Left ventricle myocardium inferior (tissue), 1 donor: ENCODE results near the gene PLPP7. TPM values are rescaled to one million over a fixed set of nuclear protein-coding genes. Genes with fewer than 3 reads are reported as not detected.
A peak's percentile ranks its signal among the peaks of the same experiment; 100 is the strongest.
"Not testable (repeated sequence)": the region's sequence is repeated elsewhere in the genome, so short reads cannot be mapped to it uniquely, and the experiment has no call there.

Experiments
- DNase-seq: peaks from one replicate; pipeline ENCODE4 v3.0.0-alpha.2; 2020
- H3K27ac ChIP-seq: fragments of 200-600 bp; replicated peaks from 2 replicates; pipeline ENCODE4 v1.8.0; 2021
- H3K27me3 ChIP-seq: fragments of 200-600 bp; 2 replicates; pipeline ENCODE4 v1.8.0; 2021; ENCODE audit warnings: low read depth
- H3K36me3 ChIP-seq: fragments of 200-600 bp; 2 replicates; pipeline ENCODE4 v1.8.0; 2021
- H3K4me1 ChIP-seq: fragments of 200-600 bp; 2 replicates; pipeline ENCODE4 v1.8.0; 2021
- H3K4me3 ChIP-seq: fragments of 200-600 bp; 2 replicates; pipeline ENCODE4 v1.8.0; 2021; ENCODE audit warnings: mild to moderate bottlenecking, moderate library complexity
- H3K9me3 ChIP-seq: fragments of 200-600 bp; replicated peaks from 2 replicates; pipeline ENCODE4 v1.8.0; 2021
- intact Hi-C: fragments of 100-400 bp; cut with micrococcal nuclease; formaldehyde crosslinking; loops from one replicate; pipeline ENCODE4 v1.11.0; 2022
- total RNA-seq: library from RNA; stranded (reverse); fragmentation: NEBNext Ultra II Directional; extraction: Animal tissue kit (Norgen Biotek cat#: 25700); gene quantifications from one replicate; pipeline ENCODE4 v1.2.1, GENCODE V29; 2021
- TF ChIP-seq, protein P1 (sequence below): fragments of 200-600 bp; IDR thresholded peaks from 2 replicates; pipeline ENCODE4 v1.8.0; 2021; ENCODE audit warnings: antibody characterized with exemption, mild to moderate bottlenecking, borderline replicate concordance
- donor health status: DM: no; HTN: yes; CAD: no; lungs with severe emphysema.

Gene PLPP7
- total RNA-seq, 1 donor from 2014 or later = 120 TPM

GRCh38 chr9:131263701-131264100 lies 25.8 kb upstream of the PLPP7 start:
- Histone ChIP-seq H3K4me1 (peaks cover 91% of the 10 kb centered on the region), H3K4me3 (no peak overlapping the region), H3K27me3 (no peaks in the 10 kb centered on the region), H3K36me3 (peaks cover 40% of the 10 kb centered on the region), H3K27ac (peak overlapping the region; percentile 99), H3K9me3 (no peaks in the 10 kb centered on the region)
- intact Hi-C loops = no loop called here
- no peak for DNase-seq
- TF ChIP-seq, protein P1, sequence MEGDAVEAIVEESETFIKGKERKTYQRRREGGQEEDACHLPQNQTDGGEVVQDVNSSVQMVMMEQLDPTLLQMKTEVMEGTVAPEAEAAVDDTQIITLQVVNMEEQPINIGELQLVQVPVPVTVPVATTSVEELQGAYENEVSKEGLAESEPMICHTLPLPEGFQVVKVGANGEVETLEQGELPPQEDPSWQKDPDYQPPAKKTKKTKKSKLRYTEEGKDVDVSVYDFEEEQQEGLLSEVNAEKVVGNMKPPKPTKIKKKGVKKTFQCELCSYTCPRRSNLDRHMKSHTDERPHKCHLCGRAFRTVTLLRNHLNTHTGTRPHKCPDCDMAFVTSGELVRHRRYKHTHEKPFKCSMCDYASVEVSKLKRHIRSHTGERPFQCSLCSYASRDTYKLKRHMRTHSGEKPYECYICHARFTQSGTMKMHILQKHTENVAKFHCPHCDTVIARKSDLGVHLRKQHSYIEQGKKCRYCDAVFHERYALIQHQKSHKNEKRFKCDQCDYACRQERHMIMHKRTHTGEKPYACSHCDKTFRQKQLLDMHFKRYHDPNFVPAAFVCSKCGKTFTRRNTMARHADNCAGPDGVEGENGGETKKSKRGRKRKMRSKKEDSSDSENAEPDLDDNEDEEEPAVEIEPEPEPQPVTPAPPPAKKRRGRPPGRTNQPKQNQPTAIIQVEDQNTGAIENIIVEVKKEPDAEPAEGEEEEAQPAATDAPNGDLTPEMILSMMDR = no peak

DNA sequence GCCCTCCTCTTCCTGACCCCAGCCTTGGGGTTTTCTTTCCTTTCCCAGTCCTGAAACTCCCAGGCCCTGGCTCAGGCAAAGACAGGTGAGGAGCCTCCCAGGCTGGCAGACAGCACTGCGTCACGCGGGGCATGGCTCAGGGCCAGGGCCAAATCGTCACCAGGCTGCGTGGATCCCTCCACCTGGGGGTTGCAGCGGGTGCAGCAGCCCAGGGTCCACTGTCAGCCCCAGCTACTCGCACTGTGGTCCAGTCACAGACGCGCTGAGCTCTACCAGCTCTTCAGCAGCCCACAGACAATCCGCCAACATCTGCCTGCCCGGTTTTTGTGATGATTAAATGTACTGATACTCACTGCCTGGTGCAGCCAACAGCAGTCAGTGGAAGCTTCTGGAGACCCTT lies 25.3 kb upstream of the PLPP7 start:
- TF ChIP-seq, protein P1 = no peak
- Histone ChIP-seq H3K9me3 (no peaks in the 10 kb centered on the region), H3K27ac (peak overlapping the region; percentile 99), H3K36me3 (peaks cover 35% of the 10 kb centered on the region), H3K4me1 (peaks cover 91% of the 10 kb centered on the region), H3K27me3 (no peaks in the 10 kb centered on the region), H3K4me3 (no peak overlapping the region)
- intact Hi-C loops = no loop called here
- DNase-seq = no peak

GRCh38 chr9:131266266-131267229 lies 23.0 kb upstream of the PLPP7 start:
- peak; percentile 53 for DNase-seq
- intact Hi-C loops = no loop called here
- peaks cover 99% of the 10 kb centered on the region for H3K4me1 ChIP-seq
- peak overlapping the region; percentile 14 for H3K4me3 ChIP-seq
- no peaks in the 10 kb centered on the region for H3K9me3 ChIP-seq
- peak overlapping the region; percentile 99 for H3K27ac ChIP-seq
- no peaks in the 10 kb centered on the region for H3K27me3 ChIP-seq
- H3K36me3 ChIP-seq = peaks cover 12% of the 10 kb centered on the region
- TF ChIP-seq, protein P1 = no peak

DNA sequence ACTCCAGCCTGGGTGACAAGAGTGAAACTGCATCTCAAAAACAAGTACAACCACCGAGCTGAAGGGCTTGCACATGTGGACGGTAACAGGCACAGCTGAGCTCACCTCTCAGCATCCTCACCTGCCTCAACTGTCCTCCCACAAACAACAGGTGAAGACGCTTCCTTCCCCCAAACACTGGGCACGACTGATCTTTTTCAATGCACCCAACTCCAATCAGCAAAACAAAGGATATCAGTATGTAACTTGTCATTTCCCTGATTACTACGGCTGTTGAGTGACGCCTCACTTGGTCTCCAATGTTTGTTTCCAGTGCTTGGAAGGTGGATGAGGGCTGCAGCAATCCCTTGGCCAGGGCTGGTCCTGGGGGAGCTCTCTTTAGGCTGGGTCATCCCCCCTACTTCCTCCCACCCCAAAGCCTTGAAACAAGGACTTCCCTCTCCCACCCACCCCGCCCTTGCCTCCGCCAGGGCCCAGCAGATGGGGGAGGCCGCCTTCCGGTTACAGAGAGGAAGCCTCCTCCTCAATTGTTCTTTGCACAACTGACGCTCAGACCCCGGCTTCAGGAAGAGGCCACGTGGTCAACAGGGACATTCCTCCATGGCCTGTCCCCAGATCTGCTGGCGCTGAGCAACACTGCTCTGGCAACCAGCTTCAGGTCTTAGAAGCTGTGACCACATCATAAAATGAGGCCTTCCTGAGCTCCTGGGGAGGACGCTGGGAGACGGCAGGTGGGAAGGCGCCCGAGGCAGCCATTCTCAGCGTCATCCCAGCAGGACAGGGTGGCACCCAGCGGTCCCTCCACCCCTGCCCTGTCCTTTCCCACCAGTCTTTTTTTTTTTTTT lies 19.1 kb upstream of the PLPP7 start:
- Histone ChIP-seq H3K4me1 (peaks cover 99% of the 10 kb centered on the region), H3K36me3 (no peaks in the 10 kb centered on the region), H3K4me3 (peak overlapping the region; percentile 96), H3K27me3 (no peaks in the 10 kb centered on the region), H3K9me3 (no peaks in the 10 kb centered on the region), H3K27ac (peak overlapping the region; percentile 99)
- intact Hi-C loops = no loop called here
- peak; percentile 85 for DNase-seq
- TF ChIP-seq, protein P1 = no peak

- Histone ChIP-seq H3K4me1 (peaks cover 99% of the 10 kb centered on the region), H3K4me3 (peak overlapping the region; percentile 96), H3K27ac (peak overlapping the region; percentile 99)
- intact Hi-C loops, H3K36me3 ChIP-seq, H3K27me3 ChIP-seq, H3K9me3 ChIP-seq, DNase-seq: not testable (repeated sequence)
Observed at GRCh38 chr9:131271016-131271273, 18.6 kb upstream of the PLPP7 start.
